HEK293 (cell line): ENCODE results near the gene ROM1.

Source experiments
- KLF16 ChIP-seq: fragments of 450-650 bp; formaldehyde crosslinking; IDR thresholded peaks from 2 replicates; pipeline ENCODE4 v1.5.1; 2017; ENCODE audit warnings: missing biosample characterization, missing genetic modification characterization
- RBAK ChIP-seq: fragments of 450-650 bp; formaldehyde crosslinking; IDR thresholded peaks from 2 replicates; pipeline ENCODE4 v1.5.1; 2016; ENCODE audit warnings: missing biosample characterization, missing genetic modification characterization
- ZBTB1 ChIP-seq: fragments of 450-650 bp; formaldehyde crosslinking; IDR thresholded peaks from 2 replicates; pipeline ENCODE4 v1.5.1; 2016; ENCODE audit warnings: missing biosample characterization, missing genetic modification characterization
- ZNF138 ChIP-seq: fragments of 450-650 bp; formaldehyde crosslinking; IDR thresholded peaks from 2 replicates; pipeline ENCODE4 v1.5.1; 2016; ENCODE audit warnings: missing biosample characterization, missing genetic modification characterization, borderline replicate concordance
- ZNF510 ChIP-seq: fragments of 450-650 bp; formaldehyde crosslinking; IDR thresholded peaks from 2 replicates; pipeline ENCODE4 v1.5.1; 2018; ENCODE audit warnings: mild to moderate bottlenecking, missing genetic modification characterization, missing biosample characterization; ENCODE audit not compliant: insufficient replicate concordance
- ZNF777 ChIP-seq: fragments of 450-650 bp; formaldehyde crosslinking; IDR thresholded peaks from 2 replicates; pipeline ENCODE4 v1.5.1; 2017; ENCODE audit warnings: missing biosample characterization, missing genetic modification characterization, borderline replicate concordance
- TF ChIP-seq, protein P1 (sequence below): fragments of 450-650 bp; formaldehyde crosslinking; conservative IDR thresholded peaks from 2 replicates; pipeline ENCODE4 v1.5.1; 2016; ENCODE audit warnings: low read depth, missing biosample characterization, missing genetic modification characterization
- TF ChIP-seq, protein P2 (sequence below): fragments of 450-650 bp; formaldehyde crosslinking; IDR thresholded peaks from 2 replicates; pipeline ENCODE4 v1.5.1; 2016; ENCODE audit warnings: missing biosample characterization, missing genetic modification characterization, low read depth
- TF ChIP-seq, protein P3 (sequence below): fragments of 450-650 bp; formaldehyde crosslinking; IDR thresholded peaks from 2 replicates; pipeline ENCODE4 v1.5.1; 2016; ENCODE audit warnings: missing biosample characterization, missing genetic modification characterization

DNA sequence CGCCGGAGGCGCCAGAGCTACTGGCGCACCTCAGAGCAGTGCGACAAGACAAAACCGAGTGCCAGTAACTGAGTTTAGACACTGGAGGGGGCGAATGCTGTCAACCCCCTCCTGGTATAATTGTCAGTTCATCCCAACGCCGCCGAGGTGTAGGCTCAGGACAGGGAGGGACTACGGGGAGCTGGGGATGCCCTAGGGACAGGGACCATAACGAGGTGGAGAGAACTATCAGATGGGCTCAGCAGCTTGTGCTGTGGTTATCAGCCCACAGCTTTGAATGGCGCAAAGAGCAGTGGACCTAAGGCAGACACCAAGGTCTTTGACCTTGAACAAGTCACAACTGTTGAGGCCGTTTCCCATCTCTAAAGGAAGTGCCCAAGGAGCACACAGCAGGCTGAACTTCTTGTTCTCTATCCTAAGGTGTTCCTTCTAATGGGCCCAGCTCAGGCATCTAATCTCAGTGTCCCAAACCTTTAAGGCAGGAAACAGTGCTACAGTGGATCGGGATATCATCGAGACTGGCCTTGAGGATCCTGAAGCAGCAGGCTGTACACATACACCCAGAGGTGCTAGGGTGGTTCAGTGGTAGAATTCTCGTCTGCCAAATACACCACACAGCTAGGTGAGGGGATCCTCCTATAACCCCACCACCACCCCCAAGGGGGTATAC is 20.8 kb upstream of the ROM1 start:
- no peak for TF ChIP-seq ZBTB1 (tag by site-specific recombination)
- TF ChIP-seq, protein P1, sequence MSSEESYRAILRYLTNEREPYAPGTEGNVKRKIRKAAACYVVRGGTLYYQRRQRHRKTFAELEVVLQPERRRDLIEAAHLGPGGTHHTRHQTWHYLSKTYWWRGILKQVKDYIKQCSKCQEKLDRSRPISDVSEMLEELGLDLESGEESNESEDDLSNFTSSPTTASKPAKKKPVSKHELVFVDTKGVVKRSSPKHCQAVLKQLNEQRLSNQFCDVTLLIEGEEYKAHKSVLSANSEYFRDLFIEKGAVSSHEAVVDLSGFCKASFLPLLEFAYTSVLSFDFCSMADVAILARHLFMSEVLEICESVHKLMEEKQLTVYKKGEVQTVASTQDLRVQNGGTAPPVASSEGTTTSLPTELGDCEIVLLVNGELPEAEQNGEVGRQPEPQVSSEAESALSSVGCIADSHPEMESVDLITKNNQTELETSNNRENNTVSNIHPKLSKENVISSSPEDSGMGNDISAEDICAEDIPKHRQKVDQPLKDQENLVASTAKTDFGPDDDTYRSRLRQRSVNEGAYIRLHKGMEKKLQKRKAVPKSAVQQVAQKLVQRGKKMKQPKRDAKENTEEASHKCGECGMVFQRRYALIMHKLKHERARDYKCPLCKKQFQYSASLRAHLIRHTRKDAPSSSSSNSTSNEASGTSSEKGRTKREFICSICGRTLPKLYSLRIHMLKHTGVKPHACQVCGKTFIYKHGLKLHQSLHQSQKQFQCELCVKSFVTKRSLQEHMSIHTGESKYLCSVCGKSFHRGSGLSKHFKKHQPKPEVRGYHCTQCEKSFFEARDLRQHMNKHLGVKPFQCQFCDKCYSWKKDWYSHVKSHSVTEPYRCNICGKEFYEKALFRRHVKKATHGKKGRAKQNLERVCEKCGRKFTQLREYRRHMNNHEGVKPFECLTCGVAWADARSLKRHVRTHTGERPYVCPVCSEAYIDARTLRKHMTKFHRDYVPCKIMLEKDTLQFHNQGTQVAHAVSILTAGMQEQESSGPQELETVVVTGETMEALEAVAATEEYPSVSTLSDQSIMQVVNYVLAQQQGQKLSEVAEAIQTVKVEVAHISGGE (tag by site-specific recombination) = no peak
- TF ChIP-seq ZNF777 (tag by site-specific recombination) = no peak
- TF ChIP-seq ZNF510 (tag by site-specific recombination) = no peak
- TF ChIP-seq, protein P2, sequence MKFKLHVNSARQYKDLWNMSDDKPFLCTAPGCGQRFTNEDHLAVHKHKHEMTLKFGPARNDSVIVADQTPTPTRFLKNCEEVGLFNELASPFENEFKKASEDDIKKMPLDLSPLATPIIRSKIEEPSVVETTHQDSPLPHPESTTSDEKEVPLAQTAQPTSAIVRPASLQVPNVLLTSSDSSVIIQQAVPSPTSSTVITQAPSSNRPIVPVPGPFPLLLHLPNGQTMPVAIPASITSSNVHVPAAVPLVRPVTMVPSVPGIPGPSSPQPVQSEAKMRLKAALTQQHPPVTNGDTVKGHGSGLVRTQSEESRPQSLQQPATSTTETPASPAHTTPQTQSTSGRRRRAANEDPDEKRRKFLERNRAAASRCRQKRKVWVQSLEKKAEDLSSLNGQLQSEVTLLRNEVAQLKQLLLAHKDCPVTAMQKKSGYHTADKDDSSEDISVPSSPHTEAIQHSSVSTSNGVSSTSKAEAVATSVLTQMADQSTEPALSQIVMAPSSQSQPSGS = no peak
- TF ChIP-seq, protein P3, sequence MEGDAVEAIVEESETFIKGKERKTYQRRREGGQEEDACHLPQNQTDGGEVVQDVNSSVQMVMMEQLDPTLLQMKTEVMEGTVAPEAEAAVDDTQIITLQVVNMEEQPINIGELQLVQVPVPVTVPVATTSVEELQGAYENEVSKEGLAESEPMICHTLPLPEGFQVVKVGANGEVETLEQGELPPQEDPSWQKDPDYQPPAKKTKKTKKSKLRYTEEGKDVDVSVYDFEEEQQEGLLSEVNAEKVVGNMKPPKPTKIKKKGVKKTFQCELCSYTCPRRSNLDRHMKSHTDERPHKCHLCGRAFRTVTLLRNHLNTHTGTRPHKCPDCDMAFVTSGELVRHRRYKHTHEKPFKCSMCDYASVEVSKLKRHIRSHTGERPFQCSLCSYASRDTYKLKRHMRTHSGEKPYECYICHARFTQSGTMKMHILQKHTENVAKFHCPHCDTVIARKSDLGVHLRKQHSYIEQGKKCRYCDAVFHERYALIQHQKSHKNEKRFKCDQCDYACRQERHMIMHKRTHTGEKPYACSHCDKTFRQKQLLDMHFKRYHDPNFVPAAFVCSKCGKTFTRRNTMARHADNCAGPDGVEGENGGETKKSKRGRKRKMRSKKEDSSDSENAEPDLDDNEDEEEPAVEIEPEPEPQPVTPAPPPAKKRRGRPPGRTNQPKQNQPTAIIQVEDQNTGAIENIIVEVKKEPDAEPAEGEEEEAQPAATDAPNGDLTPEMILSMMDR (tag by site-specific recombination) = peak; percentile 72; the same call in 1 of the 2 replicates
- TF ChIP-seq ZNF138 (tag by site-specific recombination) = no peak
- TF ChIP-seq KLF16 (tag by site-specific recombination) = no peak
- no peak for TF ChIP-seq RBAK
